Duodenal mucosa (tissue), 2 donors: ENCODE measurements around the gene ZBTB8B.
A peak's percentile ranks its signal among the peaks of the same experiment; 100 is the strongest.
"Not testable (repeated sequence)": the region's sequence is repeated elsewhere in the genome, so short reads cannot be mapped to it uniquely, and the experiment has no call there.

Source experiments
- H3K27ac ChIP-seq: one replicate; pipeline ENCODE4 v1.7.0; 2013; ENCODE audit warnings: low read depth, low read length
- H3K27me3 ChIP-seq, 2 donors: one replicate each; pipeline ENCODE4 v1.7.0; 2013; ENCODE audit warnings: low read length in 2 of 2, control low read depth in 1 of 2; ENCODE audit not compliant: insufficient read depth in 2 of 2, control insufficient read depth in 1 of 2
- H3K36me3 ChIP-seq, 2 donors: one replicate each; pipeline ENCODE4 v1.7.0; 2013; ENCODE audit warnings: low read length in 2 of 2, control low read depth in 1 of 2; ENCODE audit not compliant: insufficient read depth in 2 of 2, control insufficient read depth in 1 of 2
- H3K4me1 ChIP-seq, 2 donors: one replicate each; pipeline ENCODE4 v1.7.0; 2013; ENCODE audit warnings: low read length in 2 of 2, control low read depth in 1 of 2; ENCODE audit not compliant: insufficient read depth in 2 of 2, control insufficient read depth in 1 of 2
- H3K4me3 ChIP-seq, 2 donors: one replicate each; pipeline ENCODE4 v1.7.0; 2013; ENCODE audit warnings: low read length in 2 of 2, low read depth in 1 of 2
- H3K9ac ChIP-seq, 2 donors: one replicate each; pipeline ENCODE4 v1.7.0; 2013; ENCODE audit warnings: low read length in 2 of 2, low read depth in 1 of 2
- H3K9me3 ChIP-seq, 2 donors: one replicate each; pipeline ENCODE4 v1.7.0; 2013; ENCODE audit warnings: low read length in 2 of 2, control low read depth in 1 of 2; ENCODE audit not compliant: control insufficient read depth in 1 of 2

The ZBTB8B gene

GRCh38 chr1:32448186-32448772 lies 16.6 kb upstream of the ZBTB8B start:
- not testable (repeated sequence) for H3K9ac ChIP-seq, H3K4me3 ChIP-seq

GRCh38 chr1:32448773-32449456 lies 16.0 kb upstream of the ZBTB8B start:
- no peaks in the 10 kb centered on the region for H3K36me3 ChIP-seq
- H3K4me3 ChIP-seq = no peak overlapping the region
- H3K9ac ChIP-seq = no peak overlapping the region
- no peaks in the 10 kb centered on the region for H3K4me1 ChIP-seq
- peaks cover 0 to 14% of the 10 kb centered on the region in 2 donors for H3K9me3 ChIP-seq
- no peak overlapping the region for H3K27ac ChIP-seq
- no peaks in the 10 kb centered on the region for H3K27me3 ChIP-seq

More at GRCh38 chr1:32448186-32448772, 16.6 kb upstream of the ZBTB8B start:
- H3K27ac ChIP-seq, H3K27me3 ChIP-seq, H3K4me1 ChIP-seq, H3K36me3 ChIP-seq: not testable (repeated sequence)
- H3K9me3 ChIP-seq = peaks cover 0 to 14% of the 10 kb centered on the region in 2 donors

GRCh38 chr1:32449457-32449831 lies 15.4 kb upstream of the ZBTB8B start:
- not testable (repeated sequence) for H3K27me3 ChIP-seq, H3K9ac ChIP-seq, H3K27ac ChIP-seq, H3K36me3 ChIP-seq, H3K4me1 ChIP-seq, H3K4me3 ChIP-seq
- peaks cover 0 to 14% of the 10 kb centered on the region in 2 donors for H3K9me3 ChIP-seq

GRCh38 chr1:32454726-32455125 lies 10.1 kb upstream of the ZBTB8B start:
- peaks cover 2 to 7% of the 10 kb centered on the region in 2 donors for H3K9me3 ChIP-seq
- no peaks in the 10 kb centered on the region for H3K4me1 ChIP-seq
- no peaks in the 10 kb centered on the region for H3K36me3 ChIP-seq
- H3K27me3 ChIP-seq = no peaks in the 10 kb centered on the region
- H3K4me3 ChIP-seq = no peak overlapping the region
- H3K27ac ChIP-seq = no peak overlapping the region
- H3K9ac ChIP-seq = no peak overlapping the region

- Histone ChIP-seq H3K36me3 (no peaks in the 10 kb centered on the region), H3K27me3 (no peaks in the 10 kb centered on the region), H3K27ac (no peak overlapping the region), H3K4me3 (no peak overlapping the region), H3K9me3 (peaks cover 4 to 8% of the 10 kb centered on the region in 2 donors), H3K4me1 (no peaks in the 10 kb centered on the region), H3K9ac (no peak overlapping the region)
These were observed 8.9 kb upstream of the ZBTB8B start for GRCh38 chr1:32455958-32456357.

- not testable (repeated sequence) for H3K27me3 ChIP-seq, H3K27ac ChIP-seq, H3K9me3 ChIP-seq, H3K9ac ChIP-seq, H3K36me3 ChIP-seq, H3K4me1 ChIP-seq, H3K4me3 ChIP-seq
These were observed 6.1 kb upstream of the ZBTB8B start for GRCh38 chr1:32458798-32459197.

GRCh38 chr1:32462977-32463376 lies 1.9 kb upstream of the ZBTB8B start:
- not testable (repeated sequence) for H3K9me3 ChIP-seq, H3K27ac ChIP-seq, H3K4me3 ChIP-seq, H3K36me3 ChIP-seq, H3K9ac ChIP-seq
- H3K4me1 ChIP-seq = peaks cover 0 to 13% of the 10 kb centered on the region in 2 donors
- peaks cover 25 to 26% of the 10 kb centered on the region in 2 donors for H3K27me3 ChIP-seq

- no peak overlapping the region for H3K9ac ChIP-seq
- peaks cover 26 to 29% of the 10 kb centered on the region in 2 donors for H3K27me3 ChIP-seq
- H3K4me3 ChIP-seq = peak overlapping the region; percentile 60 to 62
These were observed 619 bp upstream of the ZBTB8B start for GRCh38 chr1:32464191-32464715.

GRCh38 chr1:32465578-32465933 lies 684 bp downstream of the ZBTB8B start:
- no peaks in the 10 kb centered on the region for H3K36me3 ChIP-seq
- peak overlapping the region; percentile 60 to 62 for H3K4me3 ChIP-seq
- peaks cover 26 to 29% of the 10 kb centered on the region in 2 donors for H3K27me3 ChIP-seq
- H3K27ac ChIP-seq = no peak overlapping the region
- peaks cover 0 to 13% of the 10 kb centered on the region in 2 donors for H3K4me1 ChIP-seq
- no peak overlapping the region for H3K9ac ChIP-seq
- no peaks in the 10 kb centered on the region for H3K9me3 ChIP-seq

More at GRCh38 chr1:32464191-32464715, 619 bp upstream of the ZBTB8B start:
- no peak overlapping the region for H3K27ac ChIP-seq
- no peaks in the 10 kb centered on the region for H3K36me3 ChIP-seq
- H3K4me1 ChIP-seq = peaks cover 0 to 13% of the 10 kb centered on the region in 2 donors
- peaks cover 4 to 7% of the 10 kb centered on the region in 2 donors for H3K9me3 ChIP-seq

- peaks cover 0 to 13% of the 10 kb centered on the region in 2 donors for H3K4me1 ChIP-seq
- no peak overlapping the region for H3K27ac ChIP-seq
- H3K27me3 ChIP-seq = peaks cover 31 to 36% of the 10 kb centered on the region in 2 donors
These were observed 1.9 kb downstream of the ZBTB8B start for GRCh38 chr1:32466761-32467160.

More at GRCh38 chr1:32466761-32467160, 1.9 kb downstream of the ZBTB8B start:
- H3K4me3 ChIP-seq = no peak overlapping the region
- no peaks in the 10 kb centered on the region for H3K9me3 ChIP-seq
- H3K9ac ChIP-seq = no peak overlapping the region
- no peaks in the 10 kb centered on the region for H3K36me3 ChIP-seq
